ENCODE measurements around the gene FCRLA.
"Not testable (repeated sequence)": the region's sequence is repeated elsewhere in the genome, so short reads cannot be mapped to it uniquely, and the experiment has no call there.

Gene FCRLA

DNA sequence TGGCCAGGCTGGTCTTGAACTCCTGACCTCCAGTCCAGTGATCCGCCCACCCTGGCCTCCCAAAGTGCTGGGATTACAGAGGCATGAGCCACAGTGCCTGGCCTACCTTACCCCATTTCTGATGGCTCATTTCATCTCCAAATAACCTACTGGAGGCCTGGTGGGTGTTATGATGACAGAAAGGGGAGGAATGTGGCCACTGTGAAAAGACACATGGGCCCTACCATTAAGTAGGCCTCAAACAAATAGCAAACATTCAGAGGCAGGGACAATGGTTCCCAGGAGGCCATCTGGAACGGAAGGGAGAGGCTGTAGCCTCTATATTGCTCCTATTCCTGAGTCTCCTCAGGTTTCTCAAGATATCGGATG lies 932 bp upstream of the FCRLA start:
- no peak for FAIRE-seq

DNA sequence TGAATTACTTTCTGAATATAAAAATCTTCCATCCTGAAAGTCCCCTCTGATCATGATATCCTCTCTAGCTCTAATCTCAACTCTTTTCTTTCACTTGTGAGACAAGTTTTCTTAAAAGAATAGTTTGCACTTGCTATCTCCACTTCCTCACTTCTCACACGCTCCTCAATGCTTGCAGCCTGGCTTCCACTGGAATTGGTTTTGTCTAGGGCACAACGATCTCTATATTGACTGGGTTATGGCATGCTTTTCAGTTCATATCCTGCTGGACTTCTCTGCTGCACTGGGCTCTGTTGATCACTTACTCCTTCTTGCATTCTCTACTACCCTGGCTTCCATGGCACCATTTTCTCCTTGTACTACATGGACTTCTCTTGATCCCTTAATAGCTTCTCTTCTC lies 474 bp downstream of the FCRLA start:
- FAIRE-seq: no peak

DNA sequence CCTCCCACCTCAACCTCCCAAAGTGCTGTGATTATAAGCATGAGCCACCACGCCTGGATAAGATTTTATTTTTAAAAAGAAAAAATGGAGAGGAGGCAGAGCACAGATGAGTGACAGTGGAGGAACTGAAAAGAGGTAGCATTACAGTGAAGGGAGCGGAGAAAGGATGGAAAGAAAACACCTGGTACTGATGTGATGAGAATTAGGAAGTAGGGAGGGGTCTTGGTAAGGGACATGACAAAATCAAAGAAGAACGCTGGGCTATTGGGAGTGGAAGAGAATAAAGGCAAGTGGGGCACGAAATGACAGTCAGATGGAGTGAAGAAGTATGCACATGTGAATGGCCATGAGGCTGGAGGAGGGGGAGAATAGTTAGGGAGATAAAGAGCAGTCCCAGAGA lies 2.3 kb downstream of the FCRLA start:
- FAIRE-seq: no peak

DNA sequence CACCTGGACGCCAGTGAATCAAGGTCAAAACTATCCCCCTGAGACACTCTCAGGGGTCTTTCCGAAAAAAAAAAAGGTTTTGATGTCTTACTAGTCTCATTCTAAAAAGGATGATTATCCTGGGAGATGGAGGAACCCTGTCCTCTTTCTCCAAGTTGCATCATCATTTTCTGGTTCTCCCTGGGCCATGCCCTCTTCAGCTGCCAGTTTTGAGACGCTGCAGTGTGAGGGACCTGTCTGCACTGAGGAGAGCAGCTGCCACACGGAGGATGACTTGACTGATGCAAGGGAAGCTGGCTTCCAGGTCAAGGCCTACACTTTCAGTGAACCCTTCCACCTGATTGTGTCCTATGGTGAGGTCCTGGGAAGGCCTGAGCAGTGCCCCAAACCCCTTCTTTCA lies 3.5 kb downstream of the FCRLA start:
- FAIRE-seq: no peak

DNA sequence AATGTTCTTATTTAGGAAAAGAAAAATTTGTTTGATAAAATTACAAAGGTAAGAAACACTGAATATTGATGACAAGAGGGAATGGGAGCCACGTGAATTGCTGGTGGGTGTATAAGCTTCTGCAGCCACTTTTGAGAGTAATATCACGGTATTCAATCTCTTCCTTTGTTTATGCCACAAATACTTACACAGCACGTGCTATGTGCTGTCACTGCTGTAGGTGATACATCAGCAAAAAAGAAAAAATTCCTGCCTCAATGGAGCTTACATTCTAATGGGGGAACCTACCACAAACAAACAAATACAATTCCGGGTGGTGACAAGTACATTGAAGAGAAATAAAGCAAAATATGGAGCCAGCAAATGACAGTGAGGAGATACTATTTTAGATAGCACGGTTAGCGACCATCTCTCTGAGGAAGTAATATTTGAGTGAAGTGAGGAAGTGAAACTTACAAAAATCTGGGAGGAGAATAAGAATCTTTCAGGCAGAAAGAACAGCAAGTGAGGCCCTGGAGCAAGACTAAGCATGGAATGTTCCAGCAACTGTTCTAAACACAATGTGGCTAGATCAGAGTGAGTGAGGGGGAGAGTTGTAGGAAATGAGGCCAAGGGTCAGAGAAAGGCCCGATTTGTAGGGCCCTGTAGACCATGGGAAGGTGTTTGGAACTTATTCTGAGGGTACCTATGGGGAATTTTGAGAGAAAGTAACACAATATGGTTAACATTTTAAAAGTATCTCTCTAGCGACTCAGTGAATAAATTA lies 11.7 kb downstream of the FCRLA start:
- no peak for FAIRE-seq

DNA sequence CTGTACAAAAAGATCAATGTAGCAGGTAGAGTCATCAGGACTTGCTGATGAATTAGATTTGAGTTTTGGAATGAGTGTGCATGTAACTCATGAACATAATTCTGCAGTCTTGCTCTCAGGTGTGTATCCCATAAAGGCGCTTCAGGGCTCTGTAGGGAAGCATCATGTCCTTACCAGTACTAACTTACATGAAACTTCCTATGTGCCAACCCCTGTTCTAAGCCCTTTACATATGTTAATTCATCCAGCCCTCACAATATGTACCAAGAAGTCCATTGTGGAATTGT lies 12.2 kb downstream of the FCRLA start:
- FAIRE-seq: no peak

DNA sequence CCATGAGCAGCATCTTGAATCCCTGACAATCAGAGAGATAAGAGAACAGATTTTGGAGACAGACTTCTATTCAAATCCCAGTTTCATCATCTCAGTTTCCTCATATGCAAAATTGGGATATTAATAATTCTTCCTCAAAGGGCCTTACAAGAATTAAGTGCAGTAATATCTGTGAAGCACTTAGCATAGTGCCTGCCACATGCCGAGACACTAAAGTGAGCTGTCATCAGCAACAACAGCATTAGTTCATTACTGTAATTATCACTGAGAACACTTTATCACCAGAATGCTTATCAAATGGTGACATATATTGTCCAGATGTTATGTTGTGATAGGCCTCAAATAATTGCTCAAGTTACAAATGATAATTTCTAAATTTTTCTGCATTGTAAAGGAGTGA lies 13.4 kb downstream of the FCRLA start:
- no peak for FAIRE-seq

DNA sequence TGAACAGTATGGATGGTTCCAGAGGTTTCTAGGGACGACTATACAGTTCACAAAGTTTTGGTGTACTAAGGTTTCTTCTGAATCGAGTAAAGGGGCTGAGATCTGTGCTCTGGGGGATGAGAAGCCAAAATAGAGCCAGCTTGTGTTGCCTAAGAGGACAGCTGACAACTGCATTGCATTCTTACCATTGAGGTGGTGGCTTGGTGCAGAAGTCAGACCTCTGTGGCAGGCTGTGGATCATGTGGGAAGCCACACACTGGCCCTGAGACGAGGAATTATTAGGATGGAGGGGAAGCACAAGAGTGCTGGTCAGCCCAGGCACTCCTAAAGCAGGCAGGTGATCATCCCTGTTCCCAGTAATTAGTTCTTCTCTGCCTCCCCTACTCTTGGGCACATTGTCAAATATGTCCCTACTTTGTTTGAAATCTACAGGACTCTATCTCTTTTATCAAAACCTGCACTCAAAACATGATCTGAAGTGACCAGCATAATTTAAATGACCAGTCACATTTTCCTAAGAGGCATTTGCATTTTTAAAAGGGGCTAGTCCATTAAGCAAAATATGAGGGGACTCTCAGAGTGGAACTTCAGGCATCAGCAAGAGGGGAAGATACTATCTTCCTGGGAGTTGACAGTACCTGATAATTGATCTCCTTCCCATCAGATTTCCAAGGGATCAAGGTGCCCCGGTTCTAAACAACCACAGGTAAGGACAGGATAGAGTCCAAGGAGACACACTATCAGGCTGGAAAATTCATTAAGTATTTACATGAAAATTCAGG lies 14.1 kb downstream of the FCRLA start, which contains the start of gene FCRLB:
Gene FCRLB (plus strand): TSS at position 589 of the 782 bp plus-strand sequence. CDS start 1,129 bp downstream, outside the sequence.
- FAIRE-seq: no peak

DNA sequence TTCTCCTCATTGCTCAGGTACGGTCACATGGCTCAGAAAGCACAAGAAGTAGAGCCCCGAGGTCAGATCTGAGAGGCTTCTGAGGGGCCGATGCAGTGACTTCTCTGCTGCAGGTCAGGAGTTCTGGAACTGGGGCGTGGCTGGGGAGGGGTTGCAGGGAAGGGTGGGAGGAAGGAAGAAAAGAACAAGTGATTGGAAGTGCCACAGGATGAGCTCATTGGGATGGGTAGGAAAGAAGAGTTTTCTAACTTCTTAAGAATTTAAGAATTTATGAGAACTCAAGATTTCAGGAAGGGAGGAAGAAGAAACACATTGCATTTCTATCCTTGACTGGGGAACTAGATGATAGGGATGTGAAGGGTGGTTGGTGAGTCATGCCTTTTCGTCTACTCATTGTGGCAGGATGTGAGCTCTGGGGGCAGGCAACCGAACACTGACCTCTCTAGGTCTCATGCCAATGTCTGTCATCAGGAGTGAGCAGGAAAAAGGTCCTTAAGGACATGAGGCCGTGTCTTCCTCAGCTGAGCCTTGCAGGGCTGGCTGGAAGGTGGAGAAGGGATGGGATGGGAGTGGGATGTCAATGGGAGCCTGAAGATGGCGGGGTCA lies 14.8 kb downstream of the FCRLA start:
- FAIRE-seq: no peak

DNA sequence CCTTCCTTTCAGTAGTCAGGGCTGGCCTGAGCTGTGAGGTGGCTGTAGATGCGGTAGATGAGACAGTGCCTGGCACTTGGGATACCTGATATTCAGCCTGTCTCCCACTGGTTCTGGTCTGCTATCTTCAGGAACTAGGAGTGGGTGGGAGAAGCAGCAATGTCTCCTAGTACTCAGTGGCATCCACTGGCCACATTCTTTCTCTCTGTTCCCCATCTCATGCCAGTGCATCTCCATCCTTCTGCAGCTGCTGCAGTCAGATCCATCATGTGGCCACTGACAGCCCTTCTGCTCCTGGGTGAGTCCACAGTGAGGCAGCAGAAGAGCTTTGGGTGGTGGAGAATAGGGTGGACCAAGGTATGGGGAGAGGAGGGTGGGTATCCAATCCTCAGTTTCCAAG lies 15.4 kb downstream of the FCRLA start:
- no peak for FAIRE-seq

DNA sequence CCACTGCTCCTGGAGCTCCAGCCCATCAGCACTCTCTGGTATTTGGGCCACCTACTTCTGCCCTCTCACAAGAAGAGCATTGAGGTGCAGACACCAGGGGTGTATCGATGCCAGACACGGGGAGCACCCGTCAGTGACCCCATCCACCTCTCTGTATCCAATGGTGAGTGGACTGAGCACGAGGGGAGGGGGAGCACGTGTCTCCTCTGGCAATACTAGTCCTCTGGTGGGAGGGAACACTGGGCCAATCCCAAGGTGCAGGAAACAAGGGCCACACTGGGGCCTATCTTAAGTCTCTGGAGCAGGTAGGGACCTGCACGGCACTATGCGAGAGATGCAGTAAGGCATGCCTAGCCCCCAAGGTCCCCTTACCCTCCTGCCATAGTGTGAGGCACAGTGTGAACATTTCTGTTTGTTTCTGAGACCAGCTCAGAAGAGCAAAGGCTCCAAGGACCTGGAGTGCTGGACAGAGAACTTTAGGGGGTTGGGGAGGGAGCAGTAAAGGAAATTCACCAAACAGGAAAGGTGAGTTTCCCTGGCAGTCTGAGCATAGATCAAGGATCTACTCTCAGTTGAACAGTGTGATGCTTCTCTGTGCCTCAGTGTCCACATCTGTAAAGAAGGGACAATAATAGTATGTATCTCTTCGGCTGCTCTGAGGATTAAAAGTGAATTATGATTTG lies 16.6 kb downstream of the FCRLA start:
- FAIRE-seq: no peak

DNA sequence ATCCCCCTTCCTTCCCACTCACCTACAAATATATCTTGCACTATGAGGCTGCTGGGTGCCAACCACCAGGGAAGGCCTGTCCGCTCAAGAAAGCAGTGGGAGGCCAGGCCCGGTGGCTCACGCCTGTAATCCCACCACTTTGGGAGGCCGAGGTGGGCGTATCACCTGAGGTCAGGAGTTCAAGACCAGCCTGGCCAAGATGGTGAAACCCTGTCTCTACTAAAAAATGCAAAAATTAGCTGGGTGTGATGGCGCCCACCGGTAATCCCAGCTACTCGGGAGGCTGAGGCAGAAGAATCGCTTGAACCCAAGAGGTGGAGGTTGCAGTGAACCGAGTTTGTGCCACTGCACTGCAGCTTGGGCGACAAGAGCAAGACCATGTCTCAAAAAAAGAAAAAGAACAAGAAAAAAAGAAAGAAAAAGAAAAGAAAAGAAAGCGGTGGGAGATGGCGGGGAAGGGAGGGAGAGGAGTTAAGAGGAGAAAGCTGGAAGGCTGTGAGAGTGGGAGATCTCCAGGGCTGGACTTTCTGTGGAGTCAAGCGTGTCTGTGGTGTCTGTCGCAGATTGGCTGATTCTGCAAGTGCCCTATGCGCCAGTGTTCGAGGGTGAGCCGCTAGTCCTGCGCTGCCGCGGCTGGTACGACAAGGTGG lies 18.4 kb downstream of the FCRLA start:
- FAIRE-seq: not testable (repeated sequence)

DNA sequence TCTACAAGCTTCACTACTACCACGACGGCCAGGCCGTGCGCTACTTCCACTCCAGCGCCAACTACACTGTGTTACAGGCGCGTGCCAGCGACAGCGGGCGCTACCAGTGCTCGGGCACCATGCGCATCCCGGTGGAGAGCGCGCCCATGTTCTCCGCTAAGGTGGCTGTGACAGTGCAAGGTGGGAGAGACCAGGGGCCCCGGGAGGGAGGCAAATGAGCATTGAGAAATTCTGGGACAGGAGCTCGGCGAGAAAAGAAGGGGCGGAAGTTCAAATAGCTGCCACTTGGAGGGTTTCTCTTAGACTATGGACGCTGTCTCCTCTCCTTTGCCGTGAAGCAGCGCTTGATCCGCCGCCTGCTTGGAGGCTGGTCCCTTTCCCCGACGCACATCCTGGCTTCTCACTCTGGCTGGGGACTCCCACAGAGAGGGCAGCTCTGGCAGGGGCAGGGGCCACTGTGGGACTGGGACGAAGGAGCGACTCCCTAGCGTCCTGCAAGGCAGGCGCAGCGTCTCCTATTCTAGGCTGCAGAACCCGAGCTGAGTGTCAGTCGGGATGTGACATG lies 19.0 kb downstream of the FCRLA start:
- FAIRE-seq: no peak

DNA sequence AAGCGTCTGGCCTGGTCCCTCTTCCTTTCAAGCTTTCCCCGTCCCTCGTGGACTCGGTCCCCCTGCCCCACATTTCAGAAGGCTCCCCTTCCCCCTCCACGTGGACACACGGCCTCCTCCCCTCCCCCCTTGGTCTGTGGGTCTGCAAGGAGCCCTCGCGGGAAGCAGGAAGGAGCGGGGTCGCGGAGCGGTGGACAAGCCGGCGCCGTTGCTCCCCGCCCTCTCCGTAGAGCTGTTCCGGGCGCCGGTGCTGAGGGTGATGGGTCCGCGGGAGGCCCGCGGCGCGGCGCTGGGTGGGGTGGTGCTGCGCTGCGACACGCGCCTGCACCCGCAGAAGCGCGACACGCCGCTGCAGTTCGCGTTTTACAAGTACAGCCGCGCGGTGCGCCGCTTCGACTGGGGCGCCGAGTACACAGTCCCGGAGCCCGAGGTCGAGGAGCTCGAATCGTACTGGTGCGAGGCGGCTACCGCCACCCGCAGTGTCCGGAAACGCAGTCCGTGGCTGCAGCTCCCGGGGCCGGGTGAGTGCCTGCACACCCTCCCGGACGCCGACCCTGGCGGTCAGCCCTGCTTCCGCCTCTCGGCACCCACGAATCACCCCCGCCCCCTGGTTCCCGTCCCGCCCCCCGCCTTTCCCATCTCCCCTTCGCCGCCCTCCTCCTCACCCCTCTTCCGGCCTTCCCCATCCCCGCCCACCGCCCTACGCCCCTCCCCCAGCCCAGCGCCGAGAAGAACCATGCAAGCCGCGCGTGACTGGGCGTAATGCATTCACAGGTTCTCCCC lies 19.6 kb downstream of the FCRLA start:
- FAIRE-seq: no peak

DNA sequence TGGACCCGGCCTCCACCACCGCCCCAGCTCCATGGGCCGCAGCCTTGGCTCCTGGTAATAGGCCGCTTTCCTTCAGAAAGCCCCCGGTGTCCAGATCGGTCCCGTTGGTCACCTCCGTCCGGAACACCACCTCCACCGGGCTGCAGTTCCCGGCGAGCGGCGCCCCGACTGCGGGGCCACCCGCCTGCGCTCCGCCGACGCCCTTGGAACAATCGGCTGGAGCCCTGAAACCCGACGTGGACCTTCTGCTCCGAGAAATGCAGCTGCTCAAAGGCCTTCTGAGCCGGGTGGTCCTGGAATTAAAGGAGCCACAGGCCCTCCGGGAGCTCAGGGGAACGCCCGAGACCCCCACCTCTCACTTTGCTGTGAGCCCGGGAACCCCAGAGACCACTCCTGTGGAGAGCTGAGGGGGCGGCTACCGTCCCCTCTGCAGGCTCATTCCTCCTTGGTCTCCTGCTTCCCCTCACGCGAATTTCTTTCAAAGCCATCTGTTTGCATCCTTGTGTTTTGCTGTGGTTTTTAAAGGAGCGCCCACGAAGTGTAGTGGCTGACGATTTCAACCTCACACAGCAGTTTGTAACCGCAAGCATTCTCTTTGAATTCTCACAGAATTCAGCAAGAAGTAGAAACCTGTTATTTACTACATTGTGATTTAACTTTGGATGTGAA lies 20.4 kb downstream of the FCRLA start:
- no peak for FAIRE-seq

DNA sequence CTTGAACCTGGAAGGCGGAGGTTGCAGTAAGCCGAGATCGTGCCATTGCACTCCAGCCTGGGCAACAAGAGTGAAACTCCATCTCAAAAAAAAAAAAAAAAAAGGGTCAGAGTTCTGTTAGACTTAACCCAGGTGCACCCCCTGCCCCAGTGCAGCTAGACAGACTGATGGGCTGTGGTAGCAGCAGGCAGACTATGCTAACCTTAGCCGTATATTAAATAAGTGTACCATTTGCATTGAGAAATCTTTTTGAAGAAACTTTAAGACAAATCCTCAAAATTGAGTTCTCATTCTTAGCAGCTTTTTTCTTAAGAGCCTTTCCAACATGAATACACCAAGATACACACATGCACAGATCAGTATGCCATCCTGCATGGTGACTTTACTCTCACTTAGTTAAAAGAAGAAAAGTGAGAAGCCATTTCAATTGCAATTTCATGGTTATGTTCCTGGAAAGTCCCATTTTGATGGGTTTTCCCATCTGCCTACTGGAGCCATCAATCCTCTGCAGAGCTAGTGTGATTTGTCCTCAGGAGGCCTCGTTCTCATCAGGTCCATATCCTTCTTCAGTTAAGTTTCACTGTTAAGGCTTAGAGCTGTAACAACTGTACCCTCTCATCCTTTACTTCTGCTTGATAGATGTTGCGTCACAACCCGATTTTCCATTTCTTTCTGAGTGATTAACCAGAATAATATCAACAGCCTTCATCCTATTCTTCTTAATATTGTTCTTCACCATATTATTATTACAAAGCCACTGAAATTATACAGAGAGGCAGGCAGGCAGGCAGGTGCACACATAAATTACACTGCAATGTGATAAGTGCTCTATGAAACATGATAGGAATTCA lies 21.6 kb downstream of the FCRLA start:
- no peak for FAIRE-seq

DNA sequence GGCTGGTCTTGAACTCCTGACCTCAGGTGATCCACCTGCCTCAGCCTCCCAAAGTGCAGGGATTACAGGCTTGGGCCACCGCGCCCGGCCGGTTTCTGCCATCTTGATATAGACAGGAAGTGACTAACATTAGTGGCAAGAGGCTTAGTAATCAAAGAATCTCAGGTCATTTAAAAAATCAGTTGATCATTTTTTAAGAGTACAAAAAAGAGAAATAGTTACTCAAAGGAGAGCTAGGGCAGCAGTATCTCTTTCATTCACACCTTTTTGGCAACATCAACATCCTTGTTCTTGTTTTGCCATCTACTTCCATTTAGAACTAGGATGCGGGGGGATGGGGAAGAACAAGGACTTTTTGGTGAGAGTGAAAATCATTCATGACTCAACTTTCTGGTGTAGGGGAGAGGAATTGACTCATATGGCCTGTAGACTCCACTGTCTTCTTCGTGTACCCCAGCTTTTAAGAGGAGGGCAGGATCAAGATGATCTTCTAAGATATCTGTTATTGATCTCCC lies 23.1 kb downstream of the FCRLA start:
- FAIRE-seq: no peak

DNA sequence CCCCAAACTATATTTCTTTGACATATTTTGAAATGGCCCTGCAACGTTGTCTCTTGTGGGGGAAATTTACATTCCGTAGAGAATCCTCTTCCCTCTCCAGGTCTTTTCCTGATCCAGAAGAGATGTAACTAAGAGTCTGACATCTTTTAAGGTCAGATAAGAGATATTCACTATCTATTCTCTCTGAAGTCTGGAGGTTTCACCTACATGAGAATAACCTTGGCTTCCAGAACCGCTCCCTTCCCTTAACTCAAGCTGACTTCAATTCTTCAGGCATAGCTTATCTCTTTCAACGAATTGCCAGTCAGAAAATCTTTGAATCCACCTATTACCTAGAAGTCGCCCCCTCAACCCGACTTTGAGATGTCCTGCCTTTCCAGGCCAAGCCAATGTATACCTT lies 24.2 kb downstream of the FCRLA start:
- no peak for FAIRE-seq

DNA sequence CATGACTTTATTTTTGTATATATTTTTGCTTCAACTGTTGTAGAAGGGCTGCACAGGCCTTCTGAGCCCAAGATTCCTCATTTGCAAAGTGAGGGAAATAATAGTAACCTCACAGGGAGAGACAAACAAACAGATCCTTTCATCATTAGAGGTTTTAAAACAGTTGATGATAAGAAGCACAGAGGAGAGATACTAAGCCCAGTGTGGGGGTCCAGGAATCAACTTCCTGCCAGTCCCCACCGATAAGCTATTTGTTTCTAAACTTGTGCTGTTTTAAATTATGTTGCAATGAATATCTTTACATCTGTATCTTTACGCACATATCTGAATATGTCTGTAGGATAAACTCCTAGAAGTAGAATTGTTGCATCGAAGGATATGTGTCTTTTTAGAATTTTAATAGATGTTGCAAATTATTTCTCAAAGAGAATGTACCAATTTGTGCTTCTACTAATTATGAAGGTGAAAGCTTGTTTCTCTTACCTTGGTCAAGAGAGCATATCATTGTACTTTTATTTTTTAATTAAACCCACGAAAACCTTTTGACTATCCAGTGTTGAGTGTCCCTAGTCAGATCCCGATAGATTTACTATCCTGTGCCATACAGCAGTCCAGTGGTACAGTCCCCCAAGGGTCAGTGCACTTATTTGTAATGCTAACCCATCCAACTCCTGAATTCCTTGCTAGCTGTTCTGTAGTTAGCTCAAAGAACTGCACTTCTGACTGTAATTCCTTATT lies 25.1 kb downstream of the FCRLA start:
- no peak for FAIRE-seq
